Measurements from ENCODE around the gene TNFRSF19. TPM values are rescaled to one million over a fixed set of nuclear protein-coding genes. Genes with fewer than 3 reads are reported as not detected.

The TNFRSF19 gene
- total and polyA plus RNA-seq, 12 donors = 17.8 to 49.6 (median 30.6) TPM

GRCh38 chr13:23541221-23541824 is 28.9 kb upstream of the TNFRSF19 start:
- no peak for TF ChIP-seq CTCF (IDR thresholded peaks at IDR 0.05)
- no peak for DNase-seq
- no peaks in the 10 kb centered on the region for H3K27me3 ChIP-seq
- peaks cover 0 to 26% (median 0%) of the 10 kb centered on the region in 11 donors for H3K9me3 ChIP-seq
- no peak overlapping the region for H3K27ac ChIP-seq
- intact Hi-C loops (cut with DNase I) = no loop called here
- H3K4me1 ChIP-seq = no peaks in the 10 kb centered on the region
- no peak overlapping the region for H3K4me3 ChIP-seq
- no peaks in the 10 kb centered on the region for H3K36me3 ChIP-seq
- no peak for ATAC-seq
- 95 to 97% methylated on average over 4 of the region's 4 CpGs for WGBS, 2 donors

GRCh38 chr13:23544668-23545067 is 25.5 kb upstream of the TNFRSF19 start:
- DNase-seq (no peak), ATAC-seq (peak in 1 of 8 donors; percentile 14)
- 66 to 77% methylated on average over 4 of the region's 4 CpGs for WGBS, 2 donors
- Histone ChIP-seq H3K27me3 (peaks cover 0 to 14% (median 0%) of the 10 kb centered on the region in 7 donors), H3K27ac (peak overlapping the region in 1 of 10 donors; percentile 3), H3K9me3 (peaks cover 0 to 9% (median 0%) of the 10 kb centered on the region in 11 donors), H3K36me3 (no peaks in the 10 kb centered on the region), H3K4me1 (peaks cover 0 to 16% (median 7%) of the 10 kb centered on the region in 9 donors), H3K4me3 (no peak overlapping the region)
- intact Hi-C loops (cut with DNase I) = loop anchor here in 4 of 10 donors (5.0 kb wide), 2 partner anchors 32 to 37 kb away; no protein-coding TSS in a partner anchor
- TF ChIP-seq CTCF (IDR thresholded peaks at IDR 0.05) = no peak

GRCh38 chr13:23547000-23547590 is 23.1 kb upstream of the TNFRSF19 start:
- peak overlapping the region; percentile 68 to 92 (median 82) for H3K27ac ChIP-seq
- H3K4me3 ChIP-seq = peak overlapping the region; percentile 24 to 61 (median 52)
- no peaks in the 10 kb centered on the region for H3K36me3 ChIP-seq
- intact Hi-C loops (cut with DNase I) = loop anchor here in 5 of 10 donors (2.0 to 5.0 kb wide), 3 partner anchors 34 to 40 kb away; no protein-coding TSS in a partner anchor
- H3K4me1 ChIP-seq = peaks cover 0 to 30% (median 12%) of the 10 kb centered on the region in 9 donors
- no peak for TF ChIP-seq CTCF (IDR thresholded peaks at IDR 0.05)
- DNase-seq (peak; percentile 53 to 80), ATAC-seq (peak; percentile 64 to 87 (median 78))
- peaks cover 0 to 14% (median 0%) of the 10 kb centered on the region in 7 donors for H3K27me3 ChIP-seq
- no peaks in the 10 kb centered on the region for H3K9me3 ChIP-seq
- 4 to 5% methylated on average over 31 of the region's 31 CpGs for WGBS, 2 donors

GRCh38 chr13:23549724-23550123 is 20.5 kb upstream of the TNFRSF19 start:
- Histone ChIP-seq H3K27me3 (peaks cover 0 to 14% (median 0%) of the 10 kb centered on the region in 7 donors), H3K4me1 (peaks cover 0 to 34% (median 12%) of the 10 kb centered on the region in 9 donors), H3K9me3 (no peaks in the 10 kb centered on the region), H3K27ac (peak overlapping the region; percentile 7 to 92 (median 62)), H3K4me3 (no peak overlapping the region), H3K36me3 (no peaks in the 10 kb centered on the region)
- no peak for TF ChIP-seq CTCF (IDR thresholded peaks at IDR 0.05)
- ATAC-seq (peak in 5 of 8 donors; percentile 24 to 58 (median 39)), DNase-seq (no peak)
- intact Hi-C loops (cut with DNase I) = loop anchor here in 4 of 10 donors (5.0 kb wide), 2 partner anchors 37 to 42 kb away; no protein-coding TSS in a partner anchor
